K562 (cell line): ENCODE data around the gene HTR1D. TPM values are rescaled to one million over a fixed set of nuclear protein-coding genes. Genes with fewer than 3 reads are reported as not detected.

Experiments
- AFF1 ChIP-seq, 2 experiments: fragments of 450-650 bp; IDR thresholded peaks; 2 replicates each; pipeline ENCODE4 v1.6.1; 2018; ENCODE audit warnings: mild to moderate bottlenecking in 2 of 2, low read depth in 1 of 2; ENCODE audit not compliant: partially characterized antibody in 2 of 2
- ASH1L ChIP-seq: fragments of 450-650 bp; IDR thresholded peaks from 2 replicates; pipeline ENCODE4 v1.6.1; 2018; ENCODE audit warnings: borderline replicate concordance, mild to moderate bottlenecking, low read depth; ENCODE audit not compliant: partially characterized antibody
- DNMT1 ChIP-seq: fragments of 450-650 bp; IDR thresholded peaks from 2 replicates; pipeline ENCODE4 v1.6.1; 2016; ENCODE audit warnings: antibody characterized with exemption, mild to moderate bottlenecking
- ETS2 ChIP-seq: IDR thresholded peaks from 2 replicates; pipeline ENCODE4 v1.6.1; 2016; ENCODE audit warnings: borderline replicate concordance, missing genetic modification characterization, mild to moderate bottlenecking, moderate library complexity, missing compliant biosample characterization; ENCODE audit not compliant: poor library complexity, severe bottlenecking
- HNRNPLL ChIP-seq: fragments of 200-400 bp; formaldehyde crosslinking; IDR thresholded peaks from 2 replicates; pipeline ENCODE4 v1.6.1; 2017; ENCODE audit warnings: low read length, low read depth, mild to moderate bottlenecking; ENCODE audit not compliant: poor library complexity, severe bottlenecking
- JUN ChIP-seq, 2 experiments: sonication (generic) in 1 of 2; formaldehyde crosslinking in 1 of 2; IDR thresholded peaks; 2 replicates each; pipeline versions ENCODE4 v1.6.1 to v1.8.0; 2012 to 2022; ENCODE audit warnings: borderline replicate concordance in 2 of 2, mild to moderate bottlenecking in 2 of 2, improper control_type of control experiment in 1 of 2, low read depth in 1 of 2, low read length in 1 of 2, missing genetic modification reagents in 1 of 2
- L3MBTL2 ChIP-seq: fragments of 450-650 bp; IDR thresholded peaks from 2 replicates; pipeline ENCODE4 v1.6.1; 2016; ENCODE audit warnings: mild to moderate bottlenecking, moderate library complexity
- LCOR ChIP-seq: sonication (generic); formaldehyde crosslinking; IDR thresholded peaks from 2 replicates; pipeline ENCODE4 v1.8.0; 2022; ENCODE audit warnings: mild to moderate bottlenecking, missing genetic modification reagents
- MBD1 ChIP-seq: fragments of 250-450 bp; sonication (Bioruptor Pico); IDR thresholded peaks from 2 replicates; pipeline ENCODE4 v1.8.0; 2022; ENCODE audit warnings: inconsistent platforms
- NONO ChIP-seq, 2 experiments: fragments of 200-400 bp in 1 of 2; fragments of 450-650 bp in 1 of 2; formaldehyde crosslinking in 1 of 2; IDR thresholded peaks; 2 replicates each; pipeline ENCODE4 v1.6.1; 2017; ENCODE audit warnings: low read depth in 2 of 2, mild to moderate bottlenecking in 2 of 2, moderate library complexity in 2 of 2, low read length in 1 of 2
- NR0B1 ChIP-seq: fragments of 450-650 bp; IDR thresholded peaks from one replicate; pipeline ENCODE4 v1.6.1; 2018; ENCODE audit warnings: mild to moderate bottlenecking, moderate library complexity; ENCODE audit not compliant: partially characterized antibody
- POLR3G ChIP-seq: IDR thresholded peaks from 2 replicates; pipeline ENCODE4 v1.6.1; 2011; ENCODE audit not compliant: insufficient read length, insufficient replicate concordance; ENCODE audit errors: extremely low read depth
- SRSF1 ChIP-seq: fragments of 200-400 bp; formaldehyde crosslinking; IDR thresholded peaks from 2 replicates; pipeline ENCODE4 v1.6.1; 2017; ENCODE audit warnings: mild to moderate bottlenecking, low read depth, low read length, moderate library complexity
- TCF7L2 ChIP-seq: fragments of 150-350 bp; IDR thresholded peaks from 2 replicates; pipeline ENCODE4 v1.6.1; 2016; ENCODE audit warnings: low read depth, mild to moderate bottlenecking, low read length, moderate library complexity
- THRA ChIP-seq: fragments of 450-650 bp; IDR thresholded peaks from 2 replicates; pipeline ENCODE4 v1.6.1; 2017; ENCODE audit warnings: mild to moderate bottlenecking, moderate library complexity
- ZFX ChIP-seq: sonication (generic); formaldehyde crosslinking; IDR thresholded peaks from 2 replicates; pipeline ENCODE4 v1.8.0; 2022; ENCODE audit warnings: mild to moderate bottlenecking, missing genetic modification reagents, moderate library complexity
- ZNF436 ChIP-seq: fragments of 250-450, 450-650 bp; sonication (Bioruptor Pico); formaldehyde crosslinking; IDR thresholded peaks from 2 replicates; pipeline ENCODE4 v1.7.0; 2020; ENCODE audit warnings: mild to moderate bottlenecking
- ZNF695 ChIP-seq: fragments of 450-650 bp; formaldehyde crosslinking; IDR thresholded peaks from 2 replicates; pipeline ENCODE4 v1.4.0; 2020; ENCODE audit warnings: mild to moderate bottlenecking, moderate library complexity
- ZNF717 ChIP-seq: fragments of 250-450 bp; sonication (Bioruptor Pico); IDR thresholded peaks from 2 replicates; pipeline ENCODE4 v1.5.0; 2021
- polyA plus RNA-seq, 8 experiments: library from polyadenylated mRNA; depleted of rRNA in 4 of 8; stranded (reverse) in 5 of 8; unstranded in 3 of 8; fragments of >200 nt; fragmentation: Nextera tagmentation in 2 of 8; fragmentation: Illumina TruSeq in 1 of 8; extraction: Ambion mirVana in 2 of 8; extraction: Trizol in 1 of 8; gene quantifications; 2 replicates each; pipeline versions ENCODE4 v1.2.1 to v1.2.3, GENCODE V29; 2011 to 2014; ENCODE audit warnings: inconsistent platforms in 1 of 8, missing spikeins in 1 of 8
- total RNA-seq, 7 experiments: library from RNA; depleted of rRNA in 6 of 7; stranded (reverse); fragments of >200 nt in 6 of 7; fragmentation: Illumina TruSeq in 2 of 7; extraction: Trizol in 2 of 7; gene quantifications; 2 replicates each; pipeline versions ENCODE4 v1.2.1 to v1.2.3, GENCODE V29; 2011 to 2021; ENCODE audit warnings: low replicate concordance in 1 of 7

The HTR1D gene
- total and polyA plus RNA-seq, 9 of the 15 experiments (the other 6 are each of a cell fraction or from before 2014, with no cell fraction given), result 0.03 to 0.09 (median 0.04) TPM; not detected in 4

GRCh38 chr1:23169727-23170335 lies 47.5 kb downstream of the HTR1D start (continued):
- TF ChIP-seq AFF1 (IDR thresholded peaks at IDR 0.05; ENCODE audit: low read depth in 1 of 2, partially characterized antibody in 2 of 2) (no peak), ZFX (CRISPR knock-in tag) (0 out of 2 replicates have a peak, but pooled peaks have one; percentile 19), HNRNPLL (no peak), NONO (IDR thresholded peaks at IDR 0.05; ENCODE audit: low read depth in 2 of 2, low read length in 1 of 2) (no peak), ZNF717 (no peak), TCF7L2 (no peak), THRA (no peak), ETS2 (no peak), NR0B1 (no peak), MBD1 (CRISPR knock-in tag) (no peak), ZNF436 (CRISPR knock-in tag) (no peak), SRSF1 (no peak), LCOR (CRISPR knock-in tag) (no peak), L3MBTL2 (peak; percentile 24; the same call in 1 of the 2 replicates), JUN (IDR thresholded peaks at IDR 0.05; ENCODE audit: borderline replicate concordance, low read depth, low read length) (no peak), JUN (CRISPR knock-in tag; IDR thresholded peaks at IDR 0.05; ENCODE audit: borderline replicate concordance) (no peak), ASH1L (no peak), POLR3G (no peak), ZNF695 (CRISPR knock-in tag) (no peak), DNMT1 (no peak)
